Esophagus squamous epithelium (tissue), 4 donors: ENCODE data around the gene RFC1.

ENCODE experiments used
- CTCF ChIP-seq, 6 experiments: fragments of 450-650 bp in 4 of 6; fragments of 200-600 bp in 2 of 6; sonication (generic) in 2 of 6; IDR thresholded peaks; one replicate each; pipeline ENCODE4 v1.5.1; 2016 to 2019; ENCODE audit warnings: antibody characterized with exemption in 6 of 6, mild to moderate bottlenecking in 4 of 6, moderate library complexity in 4 of 6
- POLR2A ChIP-seq, 4 donors: fragments of 450-650 bp; IDR thresholded peaks; one replicate each; pipeline ENCODE4 v1.6.1; 2017; ENCODE audit warnings: antibody characterized with exemption in 4 of 4, mild to moderate bottlenecking in 4 of 4, moderate library complexity in 3 of 4

DNA sequence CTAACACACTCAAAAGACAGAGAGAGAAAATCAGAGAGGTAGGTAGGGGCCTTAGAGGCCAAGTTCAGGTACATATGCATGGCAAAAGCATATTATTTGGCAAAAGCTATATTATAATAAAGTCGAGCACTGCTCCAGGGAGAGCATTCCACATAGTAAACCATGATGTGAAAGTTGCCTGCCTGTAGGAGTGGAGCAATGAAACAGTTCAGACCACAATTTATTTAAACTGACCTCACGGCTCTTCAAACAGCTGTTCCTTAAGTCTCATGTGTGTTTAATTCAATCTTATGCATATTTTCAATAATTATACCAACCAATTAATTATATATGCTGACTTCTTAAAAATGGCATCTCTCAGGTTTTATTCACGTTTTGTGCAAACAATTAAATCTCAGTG is 3.3 kb downstream of the RFC1 start:
- TF ChIP-seq POLR2A (IDR thresholded peaks at IDR 0.05) (no peak), CTCF (IDR thresholded peaks at IDR 0.05) (no peak)
